HuH-7.5 (cell line): ENCODE data around the gene JTB.
"Not testable (repeated sequence)": the region's sequence is repeated elsewhere in the genome, so short reads cannot be mapped to it uniquely, and the experiment has no call there.

ENCODE experiments used
- DNase-seq: peaks from one replicate; pipeline ENCODE4 v3.0.0; 2011; ENCODE audit warnings: low spot score

Gene JTB

DNA sequence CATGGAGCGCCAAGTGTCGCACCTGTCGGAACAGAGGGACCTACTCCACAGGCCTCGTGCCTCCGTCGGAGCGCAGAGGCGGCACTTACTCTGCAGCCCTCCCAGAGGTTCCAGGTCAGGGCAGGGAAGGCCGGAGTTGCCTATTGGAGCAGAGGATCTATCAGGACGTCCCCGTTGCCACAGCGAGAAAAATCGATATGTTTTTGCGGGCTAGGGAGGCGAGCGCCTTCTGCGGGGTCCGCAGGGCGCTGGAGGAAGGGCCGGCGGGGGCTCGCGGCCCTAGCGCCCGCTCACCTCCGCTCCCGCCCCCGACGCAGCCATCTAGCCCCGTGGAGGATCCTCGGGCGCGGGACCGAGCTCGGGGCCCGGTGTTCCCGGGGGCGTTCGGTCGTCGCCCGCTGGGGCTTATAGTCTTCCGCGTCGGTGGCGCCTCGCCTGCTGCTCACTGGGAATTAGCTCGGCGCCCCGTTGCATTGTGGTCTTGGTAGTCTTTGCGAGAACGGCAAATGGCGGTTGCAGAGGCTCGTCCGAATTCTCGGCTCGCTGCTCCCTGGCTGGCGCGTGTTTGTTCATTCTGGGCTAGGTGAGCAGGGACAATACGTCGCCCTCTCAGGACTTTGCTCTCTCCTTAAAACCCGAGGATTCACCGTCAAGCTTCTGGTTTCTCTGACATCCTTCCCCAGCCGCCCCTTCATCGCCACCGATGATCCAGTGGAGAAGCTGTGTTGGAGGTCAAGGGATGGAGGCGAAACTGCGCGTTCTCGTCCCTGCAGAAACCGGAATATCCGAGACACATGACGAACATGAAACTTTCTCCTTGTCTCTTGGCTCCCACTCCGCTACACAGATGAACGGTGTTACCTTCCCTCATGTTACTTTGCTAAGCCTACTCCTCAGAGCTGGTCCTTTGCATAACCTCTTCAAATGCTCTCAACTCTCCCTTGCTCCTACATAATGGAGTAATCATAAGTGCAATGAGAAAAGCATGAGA lies at the start of gene JTB:
Gene JTB (minus strand): TSS at position 425 of the 991 bp plus-strand sequence. CDS start 422 bp downstream, at position 3.
- DNase-seq: peak; percentile 81

DNA sequence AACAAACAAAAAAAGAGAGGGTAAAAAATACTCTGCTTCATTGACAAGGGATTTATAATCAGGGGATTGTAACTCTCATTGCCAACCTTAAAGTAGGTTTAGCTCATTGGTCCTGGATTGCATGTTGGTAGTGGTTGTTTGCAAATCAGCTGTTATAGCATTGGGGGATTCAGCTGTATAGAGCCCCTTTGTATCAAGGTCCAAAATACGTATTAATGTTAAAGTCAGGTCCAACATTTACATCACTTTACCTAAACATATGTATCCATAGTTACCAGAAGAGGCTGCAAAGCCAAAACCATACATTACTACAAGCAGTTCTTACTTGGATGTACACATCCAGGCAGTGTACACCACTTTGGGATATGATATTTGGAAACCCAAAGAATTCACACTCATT lies 42.5 kb upstream of the JTB start:
- no peak for DNase-seq

DNA sequence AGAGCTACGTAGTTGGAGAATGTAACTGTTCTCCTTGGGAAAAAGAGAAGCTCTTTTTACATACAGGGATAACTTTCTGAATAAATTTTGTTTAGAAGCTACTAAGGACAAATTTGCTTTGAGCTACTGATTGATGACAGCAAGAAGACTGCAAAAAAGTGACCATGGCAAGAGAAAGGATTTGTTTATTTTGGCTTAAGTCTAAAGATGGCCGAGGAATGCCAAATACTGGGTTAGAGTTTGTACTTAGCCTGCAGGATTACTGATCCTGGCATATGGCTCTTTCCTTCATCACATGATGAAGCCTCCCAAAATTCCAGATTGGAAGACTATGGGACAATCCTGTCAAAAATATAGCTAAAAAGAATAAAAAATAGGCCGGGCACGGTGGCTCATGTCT lies 41.8 kb upstream of the JTB start:
- no peak for DNase-seq

DNA sequence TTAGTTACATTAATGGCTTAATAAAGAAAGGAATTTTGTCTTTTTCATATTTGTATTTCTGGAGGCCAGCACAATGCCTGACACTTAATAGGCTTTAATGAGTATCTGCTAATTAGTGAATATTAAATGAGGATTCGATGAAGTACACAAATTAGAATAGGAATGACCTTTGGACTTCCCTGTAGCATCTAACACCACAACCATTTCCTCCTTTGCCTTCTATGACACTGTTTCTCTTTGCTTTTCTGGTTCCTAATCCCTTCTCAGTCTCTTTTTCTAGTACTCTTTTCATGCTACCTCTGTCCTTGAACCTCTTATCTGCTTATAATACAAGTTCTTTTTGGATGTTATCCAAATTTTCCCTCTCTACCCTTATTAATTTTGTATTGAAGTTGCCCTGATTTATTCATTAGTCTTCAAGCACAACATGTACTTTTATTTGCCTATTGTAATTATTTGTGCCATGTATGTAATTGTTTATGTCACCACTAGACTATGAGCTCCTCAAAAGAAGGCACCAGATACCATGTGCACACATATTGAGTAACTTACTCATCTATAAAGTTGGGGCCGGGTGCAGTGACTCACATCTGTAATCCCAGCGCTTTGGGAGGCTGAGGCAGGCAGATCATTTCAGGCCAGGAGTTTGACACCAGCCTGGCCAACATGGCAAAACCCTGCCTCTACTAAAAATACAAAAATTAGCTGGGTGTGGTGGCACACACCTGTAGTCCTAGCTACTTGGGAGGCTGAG lies 36.9 kb upstream of the JTB start:
- no peak for DNase-seq

DNA sequence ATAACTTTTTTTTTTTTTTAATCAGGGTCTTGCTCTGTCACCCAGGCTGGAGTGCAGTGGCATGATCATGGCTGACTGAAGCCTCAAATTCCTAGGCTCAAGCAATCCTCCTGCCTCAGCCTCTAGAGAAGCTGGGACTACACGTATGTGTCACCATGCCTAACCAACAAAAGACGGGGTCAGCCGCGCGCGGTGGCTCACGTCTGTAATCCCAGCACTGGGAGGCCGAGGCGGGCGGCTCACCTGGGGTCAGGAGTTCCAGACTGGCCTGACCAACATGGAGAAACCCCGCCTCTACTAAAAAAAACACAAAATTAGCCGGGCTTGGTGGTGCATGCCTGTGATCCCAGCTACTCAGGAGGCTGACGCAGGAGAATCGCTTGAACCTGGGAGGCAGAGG lies 35.1 kb upstream of the JTB start:
- DNase-seq: not testable (repeated sequence)

DNA sequence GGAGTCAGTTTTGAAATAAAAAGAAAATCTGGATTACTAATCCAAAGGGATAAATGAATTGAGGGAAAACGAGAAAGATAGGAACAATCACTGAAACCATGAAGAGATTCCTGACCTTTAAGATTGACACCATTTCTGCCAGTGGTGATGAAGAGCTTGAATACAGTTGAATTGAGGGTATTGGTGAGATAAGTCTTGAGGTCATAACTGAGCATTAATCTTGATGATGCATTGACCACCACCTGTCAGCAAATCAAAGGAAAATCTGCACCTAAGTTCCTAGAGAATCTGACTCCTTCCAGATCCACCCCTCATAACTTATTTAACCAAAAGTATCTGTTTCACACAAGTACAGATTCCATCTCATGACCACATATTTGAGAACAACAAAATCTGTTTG lies 34.7 kb upstream of the JTB start:
- no peak for DNase-seq

DNA sequence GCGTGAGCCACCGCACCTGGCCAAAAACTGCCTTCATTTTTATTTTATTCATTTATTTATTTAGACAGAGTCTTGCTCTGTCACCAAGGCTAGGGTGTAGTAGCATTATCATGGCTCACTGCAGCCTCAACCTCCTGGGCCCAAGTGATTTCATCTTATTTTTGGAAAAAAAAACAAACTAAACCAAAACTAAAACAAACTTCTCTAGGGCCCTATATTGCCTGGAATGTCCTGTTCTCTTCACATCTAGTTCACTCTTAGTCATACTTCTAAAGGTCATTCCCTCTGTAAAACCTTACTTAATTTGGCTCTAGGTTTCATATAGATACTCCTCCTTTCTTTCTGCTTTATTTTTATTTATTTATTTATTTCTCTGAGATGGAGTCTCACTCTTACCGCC lies 28.7 kb upstream of the JTB start:
- DNase-seq: no peak

DNA sequence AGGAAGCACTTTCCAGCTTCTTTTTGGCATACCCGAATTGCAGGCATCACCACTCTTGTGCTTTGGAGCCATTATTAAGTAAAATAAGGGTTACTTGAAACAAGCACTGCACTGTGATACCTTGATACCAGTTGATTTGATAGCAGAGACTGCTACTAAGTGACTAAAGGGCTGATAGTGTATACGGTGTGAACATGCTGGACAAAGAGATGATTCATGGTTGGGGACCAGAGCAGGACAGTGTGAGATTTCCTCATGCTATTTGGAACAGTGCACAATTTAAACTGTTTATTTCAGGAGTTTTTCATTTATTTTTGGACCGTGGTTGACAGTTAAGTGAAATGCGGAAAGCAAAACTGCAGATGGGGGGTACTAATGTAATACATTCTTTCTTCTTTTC lies 22.9 kb upstream of the JTB start:
- DNase-seq: no peak

DNA sequence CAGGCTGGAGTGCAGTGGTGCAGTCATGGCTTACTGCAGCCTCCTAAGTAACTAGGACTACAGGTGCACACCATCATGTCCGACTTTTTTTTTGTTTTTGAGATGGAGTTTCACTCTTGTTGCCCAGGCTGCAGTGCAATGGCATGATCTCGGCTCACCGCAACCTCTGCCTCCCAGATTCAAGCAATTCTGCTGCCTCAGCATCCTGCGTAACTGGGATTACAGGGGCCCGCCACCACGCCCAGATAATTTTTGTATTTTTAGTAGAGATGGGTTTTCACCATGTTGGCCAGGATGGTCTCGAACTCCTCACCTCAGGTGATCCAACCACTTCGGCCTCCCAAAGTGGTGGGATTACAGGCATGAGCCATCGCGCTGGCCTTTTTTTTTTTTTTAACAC lies 19.4 kb upstream of the JTB start:
- DNase-seq: not testable (repeated sequence)

DNA sequence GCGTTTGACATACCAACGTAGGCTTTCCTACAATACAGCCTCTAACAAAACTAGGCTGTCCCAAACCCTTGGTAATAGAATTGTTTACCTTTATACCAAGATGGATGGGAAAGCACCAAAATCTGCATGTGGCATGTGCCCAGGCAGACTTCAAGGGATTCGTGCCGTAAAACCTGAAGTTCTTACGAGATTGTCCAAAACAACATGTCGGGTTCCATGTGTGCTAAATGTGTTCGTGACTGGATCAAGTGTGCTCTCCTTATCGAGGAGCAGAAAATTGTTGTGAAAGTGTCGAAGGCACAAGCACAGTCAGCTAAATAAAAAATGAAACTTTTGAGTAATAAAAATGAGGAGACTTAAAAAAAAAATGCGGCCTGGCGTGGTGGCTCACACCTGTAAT lies 18.2 kb upstream of the JTB start:
- DNase-seq: no peak

DNA sequence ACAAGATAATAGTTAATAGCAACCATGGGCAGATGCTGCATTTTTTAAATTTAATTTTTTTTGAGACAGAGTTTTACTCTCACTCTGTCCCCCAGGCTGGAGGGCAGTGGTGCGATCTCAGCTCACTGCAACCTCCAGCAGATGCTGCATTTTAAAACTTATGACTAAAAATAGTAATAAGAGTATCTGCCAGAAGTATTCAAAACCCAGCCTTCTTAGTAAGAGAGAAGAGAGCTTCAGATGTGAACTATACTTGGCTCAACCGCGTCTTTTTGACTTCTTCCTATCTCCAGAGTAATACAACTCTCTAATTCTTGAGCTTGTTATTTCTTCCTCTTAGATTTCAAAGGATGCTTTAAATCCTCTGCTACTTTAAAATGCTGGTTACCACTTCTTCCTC lies 17.7 kb upstream of the JTB start:
- DNase-seq: no peak

DNA sequence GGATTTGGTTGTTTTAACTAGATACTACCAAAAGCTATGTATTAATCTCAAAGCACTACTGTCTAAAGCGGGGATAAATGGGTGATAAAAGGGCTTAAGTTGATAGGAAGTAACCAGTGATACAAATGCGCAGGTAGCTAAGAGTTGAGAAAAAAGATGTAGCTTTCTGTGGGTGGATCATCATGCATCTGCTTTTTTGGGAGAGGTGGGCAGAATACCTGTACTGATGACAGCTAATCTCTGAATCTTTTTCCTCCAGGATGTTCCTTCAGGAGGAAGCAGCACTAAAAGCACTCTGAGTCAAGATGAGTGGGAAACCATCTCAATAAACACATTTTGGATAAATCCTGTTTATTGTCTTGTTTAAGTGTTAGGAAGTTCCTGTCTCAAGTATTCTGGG lies 14.3 kb upstream of the JTB start:
- no peak for DNase-seq

DNA sequence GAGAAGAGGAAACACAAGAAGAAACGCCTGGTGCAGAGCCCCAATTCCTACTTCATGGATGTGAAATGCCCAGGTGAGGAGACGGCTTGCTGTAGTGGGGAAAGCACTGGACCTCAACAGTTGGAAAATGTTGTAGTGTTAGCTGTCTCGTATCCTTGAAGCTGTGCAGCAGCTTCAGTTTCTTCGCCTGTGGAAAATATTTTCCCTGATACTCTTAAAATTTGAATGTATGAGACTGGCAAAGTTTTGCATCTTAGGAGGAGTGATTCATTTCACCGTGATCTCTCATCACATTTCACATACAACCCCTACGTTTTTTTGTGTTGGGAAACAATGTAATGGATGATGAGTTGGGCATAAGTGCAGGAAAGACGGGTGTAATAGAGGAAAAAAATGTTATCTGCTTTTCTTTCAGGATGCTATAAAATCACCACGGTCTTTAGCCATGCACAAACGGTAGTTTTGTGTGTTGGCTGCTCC lies 13.7 kb upstream of the JTB start:
- no peak for DNase-seq

DNA sequence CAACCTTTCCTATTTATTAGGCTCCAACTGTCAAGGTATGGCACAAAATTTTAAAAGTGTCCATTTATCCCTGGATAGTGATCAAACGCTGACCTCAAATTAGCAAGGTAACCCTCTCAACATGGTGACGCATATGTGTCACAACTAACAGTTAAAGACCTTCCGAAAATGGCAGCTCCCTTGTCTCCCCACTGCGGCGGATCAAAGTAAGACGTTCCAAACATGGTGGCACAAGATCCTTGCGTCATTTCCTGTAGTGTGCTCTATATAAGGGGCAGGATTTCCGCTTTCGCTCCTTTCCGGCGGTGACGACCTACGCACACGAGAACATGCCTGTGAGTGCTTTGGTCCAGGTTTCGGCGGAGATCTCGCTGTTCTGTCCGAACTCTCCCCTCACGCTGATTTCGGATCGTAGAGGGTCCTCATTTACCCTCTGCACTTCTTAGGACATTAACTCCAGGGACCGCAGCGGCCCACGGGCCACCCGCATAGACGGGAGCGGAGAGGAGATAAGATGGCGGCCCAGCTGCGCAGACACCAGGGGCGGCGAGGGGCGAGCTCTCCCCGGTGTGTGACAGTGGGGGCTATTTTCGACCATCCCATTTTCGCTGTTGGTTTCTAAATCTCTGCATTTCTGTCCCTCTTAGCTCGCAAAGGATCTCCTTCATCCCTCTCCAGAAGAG lies 13.1 kb upstream of the JTB start, which contains the start of gene RPS27:
Gene RPS27 (plus strand): TSS at position 295 of the 683 bp plus-strand sequence. CDS start 35 bp downstream, at position 330.
- peak; percentile 94 for DNase-seq

DNA sequence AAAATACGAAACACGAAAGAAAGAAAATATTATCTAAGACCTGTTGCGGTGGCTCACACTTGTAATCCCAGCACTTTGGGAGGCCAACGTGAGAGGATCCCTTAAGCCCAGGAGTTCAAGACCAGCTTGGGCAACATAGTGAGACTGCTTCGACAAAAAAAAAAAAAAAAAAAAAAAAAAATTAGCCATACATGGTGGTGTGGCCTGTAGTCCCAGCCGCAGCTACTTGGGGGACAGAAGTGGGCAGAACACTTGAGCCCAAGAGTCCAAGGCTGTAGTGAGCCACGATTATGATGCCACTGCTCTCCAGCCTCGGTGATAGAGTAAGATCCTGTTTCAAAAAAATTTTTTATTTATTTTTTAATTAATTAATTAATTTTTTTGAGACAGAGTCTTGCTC lies 10.1 kb upstream of the JTB start:
- no peak for DNase-seq

DNA sequence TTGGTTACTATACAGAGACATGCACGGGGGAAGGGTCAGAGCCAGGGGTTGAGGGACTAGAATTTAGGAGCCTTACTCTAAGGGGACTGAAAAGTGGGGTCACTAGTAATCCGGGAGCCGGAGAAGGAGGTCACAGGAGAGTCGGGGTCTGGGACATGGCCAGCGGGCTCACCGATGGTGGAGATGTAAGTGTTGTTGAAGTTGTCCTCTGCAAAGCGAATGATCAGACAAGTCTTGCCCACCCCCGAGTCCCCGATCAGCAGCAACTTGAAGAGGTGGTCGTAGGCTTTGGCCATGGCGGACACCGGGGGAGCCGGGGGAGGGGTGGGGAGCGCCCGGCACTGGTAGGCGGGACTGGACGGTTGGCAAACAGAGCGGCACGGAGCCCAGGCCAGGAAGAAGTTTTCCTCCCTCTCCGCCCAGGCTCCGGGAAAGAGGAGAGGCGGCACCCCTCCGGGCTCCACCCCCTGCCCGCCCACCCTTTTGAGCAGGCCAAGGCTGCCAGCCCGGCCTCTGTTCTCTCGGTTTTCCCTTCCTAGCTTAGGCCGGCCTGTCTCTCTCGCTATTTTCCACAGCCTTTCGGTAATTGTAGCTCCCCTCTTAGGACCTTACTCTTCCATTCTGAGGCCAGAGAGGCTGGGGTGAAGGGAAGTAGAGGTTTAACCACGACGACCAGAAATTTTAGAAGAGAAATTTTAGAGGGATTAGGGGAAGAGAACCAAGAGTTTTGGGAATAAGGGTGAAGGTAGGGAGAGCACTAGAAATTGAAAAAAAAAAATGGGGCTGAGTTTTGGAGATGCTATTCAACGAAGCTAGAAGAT lies 8.7 kb upstream of the JTB start, which contains the start of gene RAB13:
Gene RAB13 (minus strand): TSS at position 399 of the 821 bp plus-strand sequence. CDS start 103 bp downstream, at position 296.
- peak; percentile 87 for DNase-seq

DNA sequence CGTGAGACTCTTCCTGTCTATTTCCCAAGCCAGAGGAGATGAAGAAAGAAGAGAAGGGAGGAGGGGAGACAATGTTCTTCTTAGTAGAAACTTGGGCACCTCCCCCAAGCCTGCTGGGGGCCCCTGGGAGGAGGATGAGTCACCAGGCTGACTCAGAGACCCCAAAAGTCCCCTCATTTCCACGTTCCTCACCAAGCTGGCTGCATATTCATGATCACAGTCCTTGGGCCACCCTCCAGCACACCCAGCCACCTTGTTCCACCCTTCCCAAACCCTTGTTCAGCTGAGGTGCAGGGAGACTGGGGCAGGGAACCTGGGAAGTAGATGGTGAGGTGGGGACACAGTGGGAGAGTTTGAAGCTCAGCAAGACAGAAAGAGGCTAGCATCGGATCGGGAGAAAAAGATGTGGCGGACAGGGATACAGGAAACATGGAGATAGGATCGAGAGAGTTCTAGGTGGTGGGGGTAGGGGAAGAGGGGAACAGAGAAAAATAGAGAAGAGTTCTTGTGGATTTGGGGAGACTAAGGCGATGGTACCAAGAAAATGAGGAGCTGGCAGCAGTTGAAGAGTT lies 8.0 kb upstream of the JTB start:
- no peak for DNase-seq

DNA sequence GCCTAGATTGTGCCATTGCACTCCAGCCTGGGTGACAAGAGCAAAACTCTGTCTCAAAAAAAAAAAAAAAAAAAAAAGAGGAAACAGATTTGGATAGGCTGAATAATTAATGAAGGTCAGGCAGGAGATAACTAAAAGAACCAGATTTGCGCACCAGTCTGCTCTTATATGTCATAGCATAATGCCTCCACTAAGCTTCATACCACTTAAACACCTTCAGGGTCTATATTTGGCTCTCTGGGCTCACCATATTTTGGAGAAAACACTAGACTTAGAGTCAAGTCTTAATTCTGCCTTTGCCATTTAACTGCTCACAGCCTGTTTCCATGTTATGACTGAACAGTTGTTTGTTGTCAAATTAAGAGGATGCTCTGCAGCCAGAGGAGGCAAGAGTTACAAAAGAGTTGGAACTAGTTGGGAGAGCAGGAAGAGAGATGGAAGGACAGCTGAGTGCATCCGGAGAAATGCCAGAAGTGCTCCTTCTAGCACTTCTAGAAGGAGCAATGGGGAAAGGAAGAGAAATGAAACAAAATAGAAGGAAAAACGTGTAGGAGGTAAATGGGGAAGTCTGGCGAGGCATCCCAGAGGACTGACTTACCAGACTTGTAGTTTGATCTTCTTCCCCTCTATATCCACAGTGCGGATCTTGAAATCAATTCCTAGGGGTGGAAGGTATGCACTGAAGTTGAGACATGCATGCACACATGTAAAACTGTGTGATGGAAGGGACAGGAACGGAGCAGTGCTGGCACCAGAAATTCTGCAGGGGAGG lies 6.8 kb upstream of the JTB start:
- no peak for DNase-seq

DNA sequence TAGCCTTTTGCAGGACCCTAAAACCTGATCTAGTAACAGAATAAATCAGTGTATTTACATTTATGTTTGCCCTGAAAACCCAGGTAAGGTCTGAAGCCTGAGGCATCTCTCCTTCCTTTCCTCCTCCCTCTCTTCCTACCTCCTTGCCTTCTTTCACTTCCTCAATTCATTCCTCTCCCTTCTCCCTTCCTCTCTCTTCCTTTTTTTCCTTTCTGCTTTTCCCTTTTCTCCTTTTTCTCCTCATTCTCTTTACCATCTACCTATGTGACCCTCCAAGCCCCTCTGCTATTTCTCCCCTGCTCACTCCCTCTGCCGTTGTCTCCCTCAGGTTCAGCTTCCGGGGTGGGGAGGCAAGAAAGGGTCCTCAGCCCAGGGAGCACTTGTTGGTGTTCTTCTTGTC lies 4.3 kb upstream of the JTB start:
- not testable (repeated sequence) for DNase-seq

DNA sequence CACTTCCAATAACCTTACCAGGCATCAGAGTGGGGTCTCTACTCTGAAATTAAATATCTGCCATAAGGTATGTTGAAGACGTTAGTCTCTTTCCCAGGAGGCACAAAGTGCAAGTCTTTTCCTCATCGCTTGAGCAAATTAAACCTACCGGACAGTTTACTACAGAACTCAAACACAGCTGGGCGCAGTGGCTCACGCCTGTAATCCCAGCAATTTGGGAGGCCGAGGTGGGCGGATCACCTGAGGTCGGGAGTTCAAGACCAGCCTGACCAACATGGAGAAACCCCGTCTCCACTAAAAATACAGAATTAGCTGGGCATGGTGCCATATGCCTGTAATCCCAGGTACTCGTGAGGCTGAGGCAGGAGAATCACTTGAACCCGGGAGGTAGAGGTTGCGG lies 1.6 kb upstream of the JTB start:
- not testable (repeated sequence) for DNase-seq
